KG1 (cell line): Measurements from ENCODE around the gene KIAA1549.

Experiments used
- DNase-seq: peaks from one replicate; lab custom pipeline; 2025; lab: John Stamatoyannopoulos, UW

The KIAA1549 gene

DNA sequence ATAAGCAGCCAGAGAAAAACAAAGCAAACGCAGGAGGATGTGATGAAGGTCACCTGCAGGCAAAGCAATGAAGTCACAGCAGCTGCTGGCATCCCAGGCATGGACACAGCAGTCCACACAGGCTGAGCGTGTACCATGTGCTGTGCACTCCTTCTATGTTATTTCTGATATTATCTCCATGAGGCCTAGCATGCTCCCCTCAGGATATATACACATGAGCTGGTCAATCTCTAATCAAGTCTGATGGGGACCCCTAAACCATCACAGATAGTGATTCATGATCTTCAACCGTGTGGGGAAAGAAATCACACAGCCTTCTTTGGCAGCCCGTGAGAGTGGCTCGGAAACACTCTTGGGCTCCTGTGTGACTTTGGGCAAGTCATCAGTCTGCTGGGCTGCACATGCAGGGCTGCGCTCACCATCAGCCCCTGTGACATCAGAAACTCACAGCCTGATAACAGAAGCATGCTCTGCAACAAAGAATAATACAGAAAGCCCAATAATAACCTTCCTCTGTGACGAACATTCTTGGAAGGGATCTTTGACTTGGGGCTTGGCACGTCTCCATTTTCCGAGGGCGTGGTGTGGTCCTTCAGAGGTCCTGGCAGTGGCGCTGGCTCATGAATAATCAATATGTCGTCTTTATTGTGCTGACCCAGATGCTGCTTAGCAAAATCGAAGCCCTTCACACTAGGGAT lies 100.2 kb downstream of the KIAA1549 start:
- DNase-seq: no peak

DNA sequence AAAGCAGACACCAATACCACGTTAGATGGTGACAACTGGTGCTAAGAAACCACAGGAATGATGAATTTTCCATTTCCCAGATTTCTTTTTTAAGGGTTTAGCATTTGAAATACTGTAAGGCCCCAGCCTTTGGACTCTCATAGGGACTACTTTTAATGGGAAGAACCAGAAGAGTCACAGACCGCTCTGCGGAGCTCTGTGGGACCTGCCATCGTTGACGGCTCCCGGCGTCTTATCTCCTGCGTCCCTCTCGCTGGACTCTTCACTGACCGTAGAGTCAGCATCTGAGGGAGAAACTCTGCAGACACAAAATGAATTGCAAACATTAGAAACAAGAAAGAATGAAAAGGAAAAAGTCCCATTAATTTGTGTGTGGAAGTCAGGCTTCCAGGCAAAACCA lies 101.8 kb downstream of the KIAA1549 start:
- no peak for DNase-seq

DNA sequence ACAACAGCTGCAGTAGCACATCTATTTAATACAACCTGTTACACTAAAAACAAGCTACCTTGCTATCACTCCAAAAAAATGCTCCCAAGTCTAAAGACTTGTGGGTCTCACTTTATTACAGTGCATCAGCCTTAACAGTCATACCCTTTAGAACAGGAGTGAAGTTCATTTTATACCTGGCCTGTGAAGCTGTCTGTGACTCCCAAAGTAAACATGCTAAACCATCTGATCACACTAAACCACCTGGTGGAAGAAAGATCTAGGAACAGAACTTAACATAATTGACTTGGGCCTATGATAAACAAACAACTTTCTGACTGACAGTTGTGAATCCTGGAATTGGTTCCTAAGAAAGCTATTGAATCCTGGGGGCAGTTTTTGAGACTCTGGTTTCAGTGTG lies 102.3 kb downstream of the KIAA1549 start:
- no peak for DNase-seq

DNA sequence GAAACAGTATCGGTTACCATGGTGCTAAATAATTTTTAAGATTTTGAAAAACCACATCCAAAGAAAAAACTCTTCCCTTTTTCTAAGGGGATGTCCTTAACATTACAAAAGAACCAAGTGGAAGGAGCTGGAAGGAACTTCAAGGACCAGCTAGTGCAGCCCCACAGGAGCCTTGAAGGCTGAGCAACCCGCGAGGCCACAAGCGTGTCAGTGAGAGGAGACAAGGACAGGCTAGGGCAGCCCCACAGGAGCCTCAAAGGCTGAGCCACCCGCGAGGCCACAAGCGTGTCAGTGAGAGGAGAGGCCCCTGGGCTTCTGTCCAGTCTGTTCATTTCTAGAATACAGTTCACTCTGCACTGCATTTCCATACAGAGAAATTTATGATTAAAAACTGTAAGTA lies 103.1 kb downstream of the KIAA1549 start:
- DNase-seq: no peak

DNA sequence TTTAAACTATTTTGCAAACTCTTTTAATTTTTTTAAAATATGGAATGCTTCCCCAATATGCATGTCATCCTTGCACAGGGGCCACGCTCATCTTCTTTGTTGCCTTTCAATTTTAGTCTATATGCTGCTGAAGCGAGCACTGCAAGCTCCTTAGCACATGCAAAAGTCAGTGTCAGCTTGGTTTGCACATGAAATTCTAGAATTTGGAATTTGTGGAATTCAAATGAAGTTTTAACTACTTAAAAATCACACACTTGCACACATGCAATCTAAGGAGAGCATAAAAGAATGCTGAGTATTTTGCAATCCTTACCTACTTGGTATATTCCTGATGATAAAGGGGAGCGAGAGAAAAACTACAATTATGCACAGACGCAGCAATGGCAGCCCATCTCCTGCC lies 104.9 kb downstream of the KIAA1549 start:
- no peak for DNase-seq

DNA sequence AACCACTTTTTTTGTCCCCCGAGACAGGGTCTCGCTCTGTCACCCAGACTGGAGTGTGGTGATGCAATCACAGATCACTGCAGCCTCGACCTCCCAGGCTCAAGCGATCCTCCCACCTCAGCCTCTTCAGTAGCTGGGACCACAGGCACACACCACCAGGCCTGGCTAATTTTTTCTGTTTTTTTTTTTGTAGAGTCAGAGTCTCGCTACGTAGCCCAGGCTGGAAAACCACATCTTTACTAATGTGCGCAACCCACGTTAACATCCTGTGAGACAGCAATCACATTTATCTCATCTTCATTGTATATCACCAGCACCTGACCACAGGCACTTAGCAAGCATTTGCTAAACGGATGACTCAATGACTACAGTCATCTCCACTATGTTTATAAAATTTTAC lies 105.4 kb downstream of the KIAA1549 start:
- DNase-seq: no peak

DNA sequence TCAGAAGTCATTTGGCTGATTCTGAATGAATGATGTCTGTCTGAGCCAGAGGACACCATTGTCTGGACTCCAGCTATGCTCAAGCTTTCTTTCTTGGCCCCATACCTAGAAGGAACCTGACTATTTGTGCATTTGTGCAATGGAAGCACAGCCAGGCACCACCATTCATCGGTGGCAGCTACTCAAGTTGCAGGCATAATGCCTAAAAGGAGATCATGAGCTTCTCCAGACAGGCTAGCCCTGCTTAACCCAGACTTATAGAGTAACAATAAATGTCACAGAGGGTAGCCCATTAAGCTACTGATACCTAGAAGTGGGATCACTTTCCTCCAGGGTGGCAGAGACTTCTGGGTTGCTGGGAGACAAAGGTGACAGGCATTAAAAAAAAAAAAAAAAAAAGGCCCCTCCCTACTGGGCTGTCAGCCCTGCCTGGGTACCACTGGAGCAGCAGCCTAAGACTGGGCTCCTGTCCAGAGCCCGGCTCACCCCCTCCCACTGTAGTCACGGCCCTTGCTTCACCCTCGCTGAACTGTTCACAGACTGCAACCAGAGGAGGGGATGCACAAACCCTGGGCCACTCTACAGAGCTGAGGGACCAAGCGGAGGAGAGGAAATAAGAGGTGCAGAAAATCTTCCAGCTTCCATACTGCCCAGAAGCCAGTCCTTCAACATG lies 107.8 kb downstream of the KIAA1549 start:
- DNase-seq: no peak

DNA sequence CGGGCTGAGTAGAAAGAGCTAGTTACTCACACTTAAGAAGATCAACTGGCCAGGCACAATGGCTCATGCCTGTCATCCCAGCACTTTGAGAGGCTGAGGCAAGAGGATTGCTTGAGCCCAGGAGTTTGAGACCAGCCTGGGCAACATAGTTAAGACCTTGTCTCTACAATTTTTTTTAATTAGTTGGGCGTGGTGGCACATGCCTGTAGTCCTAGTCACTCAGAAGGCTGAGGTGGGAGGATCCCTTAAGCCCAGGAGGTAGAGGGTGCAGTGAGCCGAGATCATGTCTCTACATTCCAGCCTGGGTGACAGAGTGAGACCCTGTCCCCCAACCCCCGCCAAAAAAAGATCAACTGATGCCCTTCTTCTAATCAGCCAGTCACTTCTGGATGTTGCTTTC lies 108.6 kb downstream of the KIAA1549 start:
- DNase-seq: no peak

DNA sequence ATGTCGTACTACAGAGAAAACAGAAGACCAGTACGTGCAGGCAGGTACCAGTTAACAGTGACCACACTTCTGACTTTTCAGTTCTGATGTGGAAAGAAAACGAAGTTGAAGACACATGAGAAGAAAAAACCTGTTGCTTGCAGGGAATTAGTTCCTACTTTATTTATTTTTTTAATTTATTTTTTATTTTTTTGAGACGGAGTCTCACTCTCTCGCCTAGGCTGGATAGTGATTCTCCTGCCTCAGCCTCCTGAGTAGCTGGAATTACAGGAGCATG lies 109.4 kb downstream of the KIAA1549 start:
- DNase-seq: no peak

DNA sequence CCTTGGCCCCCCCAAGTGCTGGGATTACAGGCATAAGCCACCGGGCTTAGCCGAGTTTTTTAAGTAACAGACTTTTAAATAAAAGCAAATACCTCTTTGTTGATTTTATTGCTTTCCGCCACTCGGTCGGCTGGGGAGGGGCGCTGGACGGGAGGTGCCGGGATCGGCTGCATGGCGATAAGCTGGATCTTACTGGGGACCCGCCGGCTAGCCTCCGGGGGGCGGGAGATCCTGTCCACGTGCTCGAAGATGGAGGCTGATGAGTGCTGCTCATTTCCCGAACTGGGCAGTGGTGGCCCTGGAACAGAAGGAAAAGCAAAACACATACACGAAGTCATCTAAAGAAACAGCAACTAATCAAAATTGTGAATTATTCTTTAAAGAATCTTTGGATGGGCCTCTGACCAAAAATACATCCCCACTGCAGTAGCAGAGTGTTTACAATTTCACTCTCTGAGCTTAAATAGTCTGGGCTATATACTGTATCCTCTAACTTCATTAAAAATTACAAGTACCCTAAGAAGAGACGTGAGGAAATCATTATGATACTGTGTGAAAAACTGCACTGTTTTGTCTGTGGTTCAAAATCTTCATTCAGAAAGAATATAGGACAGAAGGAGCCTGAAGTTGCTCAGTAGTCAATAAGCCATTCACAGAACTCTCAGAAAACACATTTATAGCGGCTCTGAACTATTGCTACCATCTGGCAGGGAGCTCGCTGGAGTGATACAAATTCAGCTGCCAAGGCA lies 110.0 kb downstream of the KIAA1549 start:
- DNase-seq: no peak

DNA sequence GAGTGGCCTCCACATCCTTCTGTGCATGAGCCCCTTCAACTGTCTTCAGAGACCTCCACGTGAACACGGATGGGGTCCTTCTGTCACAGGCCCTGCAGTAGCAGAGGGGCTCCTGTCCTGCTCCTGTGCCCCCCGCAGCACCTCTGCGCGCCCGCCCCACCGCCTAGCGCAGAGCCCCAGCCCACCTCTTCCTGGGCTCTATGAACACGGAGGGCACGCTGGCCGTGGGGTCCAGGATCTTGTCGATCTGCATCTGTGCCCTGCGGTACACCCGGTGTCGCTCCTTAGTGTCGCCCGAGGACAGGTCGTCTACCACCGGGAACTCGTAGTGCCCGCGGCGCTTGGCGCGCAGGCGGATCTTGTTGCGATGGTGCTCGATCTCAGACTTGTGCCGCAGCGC lies 111.8 kb downstream of the KIAA1549 start:
- DNase-seq: no peak

DNA sequence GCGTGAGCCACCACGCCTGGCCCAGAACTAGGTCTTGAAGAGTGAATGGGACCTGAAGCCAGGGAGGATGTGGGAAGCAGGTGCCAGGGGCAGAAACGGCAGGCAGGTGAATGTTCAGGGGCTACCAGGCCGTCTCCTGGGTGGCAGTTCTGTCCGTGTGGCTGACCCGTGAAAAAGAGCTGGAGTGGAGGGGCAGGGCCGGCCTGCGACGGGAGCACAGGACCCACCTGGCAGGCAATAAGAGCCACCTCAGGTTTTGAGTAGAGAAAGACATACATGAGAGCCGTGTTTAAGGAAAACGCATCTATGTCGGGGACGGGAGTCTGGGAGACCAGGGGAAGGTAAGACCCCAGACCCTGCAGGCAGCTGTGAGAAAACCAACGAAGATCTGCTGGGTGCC lies 112.5 kb downstream of the KIAA1549 start:
- DNase-seq: no peak

DNA sequence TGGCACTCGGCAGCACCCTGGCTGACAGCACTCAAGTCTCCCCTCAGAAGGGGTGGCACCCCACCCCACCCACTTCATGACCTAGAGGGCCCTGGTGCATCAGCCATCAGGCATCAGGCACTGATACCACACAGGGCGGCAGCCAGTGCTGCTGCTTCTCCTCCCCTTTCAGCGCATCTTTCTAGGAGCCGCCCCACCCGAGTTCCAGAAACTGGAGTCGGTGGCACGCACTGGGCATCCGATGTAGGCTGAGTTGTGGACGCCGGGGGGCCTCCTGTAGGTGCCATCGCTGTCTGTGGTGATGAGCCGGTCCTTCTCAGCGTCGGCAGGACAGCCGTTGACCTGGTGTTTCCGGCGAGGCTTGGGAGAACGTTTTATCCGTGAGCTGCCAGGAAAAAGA lies 113.4 kb downstream of the KIAA1549 start:
- no peak for DNase-seq

DNA sequence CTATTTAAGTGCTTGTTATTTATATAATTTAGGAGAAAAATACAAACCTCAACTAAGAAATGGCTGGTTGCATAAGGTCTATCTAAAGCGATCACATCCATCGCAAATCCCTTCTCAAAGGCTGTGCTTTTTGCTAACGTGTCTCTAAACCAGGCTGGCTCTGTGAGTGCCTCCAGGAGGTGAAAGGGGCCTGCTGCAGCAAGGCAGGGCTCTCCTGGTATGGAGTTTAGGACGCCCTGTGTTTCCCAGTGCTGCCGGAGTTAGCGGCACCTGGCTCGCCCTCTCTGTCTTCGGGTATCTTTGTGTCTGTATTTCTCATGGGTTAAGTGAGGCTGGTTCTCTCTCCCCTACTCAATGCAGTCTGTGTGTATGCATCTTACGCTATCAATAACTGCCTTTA lies 114.8 kb downstream of the KIAA1549 start:
- no peak for DNase-seq

DNA sequence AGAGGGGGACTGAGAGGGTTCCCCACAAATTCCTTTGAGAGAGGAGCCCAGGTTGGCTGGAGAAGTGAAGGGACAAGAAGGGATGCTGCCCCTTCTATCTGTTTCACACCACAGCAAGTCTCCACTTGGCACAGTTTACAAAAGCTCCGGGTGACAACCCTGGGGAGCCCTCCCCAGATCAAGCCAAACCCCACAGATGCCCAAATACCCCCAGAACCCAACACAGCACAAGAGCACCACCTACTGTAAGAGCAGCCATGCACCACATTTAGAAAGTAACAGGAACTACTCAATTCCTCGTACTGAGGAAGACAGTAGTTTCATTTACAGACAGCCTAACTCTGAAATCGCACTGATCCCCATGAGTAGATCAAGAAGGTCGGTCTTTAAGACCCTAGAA lies 115.3 kb downstream of the KIAA1549 start:
- peak; percentile 6 for DNase-seq

DNA sequence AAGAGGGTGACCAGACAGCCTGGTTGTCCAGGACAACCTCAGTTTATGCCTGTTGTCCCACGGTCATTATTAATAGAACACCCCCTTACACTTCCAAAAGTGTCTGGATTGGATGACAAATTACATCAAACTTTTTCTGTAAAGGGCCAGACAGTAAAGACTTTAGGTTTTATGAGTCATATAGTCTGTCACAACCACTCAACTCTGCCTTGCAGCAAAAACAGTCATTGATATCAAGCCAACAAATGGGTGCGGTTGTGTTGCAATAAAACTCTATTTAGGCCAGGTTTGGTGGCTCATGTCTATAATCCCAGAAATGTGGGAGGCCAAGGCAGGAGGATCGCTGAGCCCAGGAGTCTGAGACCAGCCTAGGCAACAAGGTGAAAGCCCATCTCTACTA lies 116.5 kb downstream of the KIAA1549 start:
- DNase-seq: no peak

DNA sequence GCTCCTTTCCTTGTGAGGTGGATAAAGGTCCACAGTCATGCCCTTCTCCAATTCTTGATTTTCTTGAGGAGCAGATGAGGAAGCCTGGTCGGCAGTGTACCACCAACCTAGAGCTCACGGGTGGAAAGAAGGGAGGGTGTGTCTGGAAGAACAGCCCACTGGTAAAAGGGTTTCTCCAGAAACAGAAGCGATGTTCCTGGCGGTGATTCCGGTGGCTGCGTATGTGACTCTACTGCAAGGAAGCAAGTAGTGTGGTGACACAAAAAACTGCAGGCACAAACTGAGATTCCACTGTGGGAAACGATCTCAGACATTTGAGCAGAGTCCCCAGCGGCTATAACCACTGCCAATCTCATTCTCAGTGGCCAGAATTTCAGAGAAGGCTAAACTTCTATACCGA lies 117.3 kb downstream of the KIAA1549 start:
- no peak for DNase-seq

DNA sequence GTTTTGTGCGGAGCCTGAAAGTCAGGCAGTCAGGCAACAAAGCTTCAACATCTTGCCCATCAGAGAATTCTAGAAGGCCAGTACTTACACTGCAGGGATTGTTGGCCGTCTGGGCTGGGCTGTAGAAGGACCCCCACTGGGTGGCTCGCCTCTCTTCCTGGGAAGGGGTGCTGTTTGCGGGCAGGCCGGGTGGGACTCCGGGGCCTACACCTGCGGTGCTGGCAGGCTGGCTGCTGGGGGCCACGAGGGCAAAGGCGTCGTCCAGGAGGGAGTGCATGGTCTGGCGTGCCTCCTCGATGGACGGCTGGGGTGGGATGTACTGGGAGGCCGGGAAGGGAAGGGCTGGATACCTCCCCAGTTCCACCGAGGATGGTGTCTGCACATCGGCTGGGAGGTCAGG lies 120.1 kb downstream of the KIAA1549 start:
- DNase-seq: no peak

DNA sequence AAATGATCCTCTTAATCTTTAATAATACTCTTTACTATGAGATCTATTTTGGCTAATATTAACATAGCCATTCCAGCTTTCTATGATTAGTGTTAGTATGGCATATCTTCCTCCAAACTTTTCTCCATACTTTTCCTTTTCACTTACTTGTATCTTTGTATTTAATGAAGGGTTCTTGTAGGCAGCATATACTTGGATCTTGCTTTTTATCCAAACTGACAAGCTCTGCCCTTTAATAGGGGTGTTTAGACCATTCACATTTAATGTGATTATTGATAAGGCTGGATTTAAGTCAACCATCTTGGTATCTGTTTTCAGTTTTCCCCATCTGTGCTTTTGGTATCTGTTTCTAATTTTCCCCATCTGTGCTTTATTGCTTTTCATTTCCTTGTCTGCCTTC lies 123.5 kb downstream of the KIAA1549 start:
- no peak for DNase-seq

DNA sequence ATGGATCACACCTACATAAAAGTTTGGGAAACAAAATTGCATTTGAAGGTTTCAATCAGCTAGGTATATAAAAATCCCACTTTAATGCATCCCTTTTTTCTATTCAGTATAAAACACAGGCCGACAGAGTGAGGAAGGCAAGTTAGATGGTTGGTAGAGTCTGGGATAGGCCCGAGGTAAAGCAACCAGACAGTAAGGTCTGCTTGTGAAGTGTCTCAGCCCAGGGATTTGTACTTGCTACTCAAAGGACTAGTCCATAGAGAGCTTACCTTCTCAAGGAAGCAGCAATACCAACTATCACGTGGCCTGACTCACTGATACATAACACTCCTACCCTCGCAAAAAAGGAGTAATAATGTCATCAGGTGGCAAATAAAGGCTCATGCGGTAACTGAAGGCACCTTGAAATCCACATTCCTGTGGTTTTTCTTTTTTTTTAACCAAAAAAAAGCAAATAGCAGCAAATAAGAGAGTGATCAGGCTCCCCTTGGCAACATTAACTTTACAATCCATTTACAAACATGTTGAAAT lies 127.0 kb downstream of the KIAA1549 start:
- no peak for DNase-seq

DNA sequence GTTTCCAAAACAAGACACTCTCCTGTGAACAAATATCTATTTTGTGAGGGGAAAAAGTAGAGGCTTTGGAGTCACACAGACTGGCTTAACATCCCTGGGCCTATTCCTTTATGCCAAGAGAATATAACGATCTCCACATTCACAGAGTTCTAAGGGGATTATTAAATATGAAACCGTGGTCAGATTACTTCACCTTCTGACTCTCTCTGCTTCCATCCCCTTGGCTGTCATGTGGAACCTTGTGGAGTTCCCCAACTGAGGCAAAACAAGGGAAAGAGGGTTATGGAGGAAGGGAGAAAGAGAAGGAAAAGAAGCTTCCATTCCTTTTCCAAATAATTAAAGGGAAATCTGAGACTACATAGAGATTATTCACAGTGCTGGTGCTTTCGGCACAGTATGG lies 127.7 kb downstream of the KIAA1549 start:
- DNase-seq: no peak

DNA sequence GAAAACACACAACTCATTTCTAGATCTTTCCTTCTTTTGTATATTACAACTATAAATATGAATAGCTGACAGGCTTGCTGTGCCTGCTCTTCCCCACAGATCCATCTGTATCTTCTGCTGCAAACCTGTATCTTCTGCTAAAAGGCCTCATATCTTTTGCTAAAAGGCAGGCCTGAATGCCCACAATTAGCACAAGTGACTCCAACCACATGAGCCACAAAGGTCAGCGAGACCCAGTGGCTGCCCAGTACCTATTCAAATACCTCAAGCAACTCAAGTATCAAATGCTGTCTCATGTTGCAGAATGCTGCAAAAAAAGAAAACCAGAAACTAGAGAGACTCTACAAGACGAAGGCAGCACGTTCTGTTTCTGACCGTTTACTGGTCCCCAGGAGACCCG lies 128.7 kb downstream of the KIAA1549 start:
- no peak for DNase-seq

DNA sequence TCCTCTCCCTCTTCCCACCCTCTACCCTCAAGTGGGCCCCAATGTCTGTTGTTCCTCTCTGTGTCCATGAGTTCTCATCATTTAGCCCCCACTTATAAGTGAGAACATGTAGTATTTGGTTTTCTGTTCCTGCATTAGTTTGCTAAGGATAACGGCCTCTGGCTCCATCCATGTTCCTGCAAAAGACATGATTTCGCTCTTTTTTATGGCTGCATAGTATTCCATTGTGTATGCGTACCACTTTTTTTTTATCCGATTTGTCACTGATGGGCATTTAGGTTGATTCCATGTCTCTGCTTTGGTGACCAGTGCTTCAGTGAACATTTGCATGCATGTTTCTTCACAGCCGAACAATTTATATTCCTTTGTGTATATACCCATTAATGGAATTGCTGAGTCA lies 131.5 kb downstream of the KIAA1549 start:
- no peak for DNase-seq
